Measurements from ENCODE around the gene NKG7. TPM values are rescaled to one million over a fixed set of nuclear protein-coding genes. Genes with fewer than 3 reads are reported as not detected.

Gene NKG7
- total RNA-seq, 1 donor, result not detected

GRCh38 chr19:51342631-51343569, 29.6 kb downstream of the NKG7 start:
- H3K4me3 ChIP-seq (ENCODE audit: low read depth, low read length), result no peak overlapping the region
- DNase-seq (ENCODE audit: low read depth), result no peak
- no peak for TF ChIP-seq CTCF (IDR thresholded peaks at IDR 0.05; ENCODE audit: insufficient read depth, low read length)

- no peak for DNase-seq (ENCODE audit: low read depth)
- no peak within 1 kb of the TSS for H3K4me3 ChIP-seq (ENCODE audit: low read depth, low read length)
- TF ChIP-seq CTCF (IDR thresholded peaks at IDR 0.05; ENCODE audit: insufficient read depth, low read length), result no peak
These were observed 30.4 kb downstream of the NKG7 start, which contains the start of gene VSIG10L for GRCh38 chr19:51341976-51342580. VSIG10L (minus strand) TSS chr19:51342139; CDS start chr19:51342124, 15 bp downstream.

GRCh38 chr19:51341066-51341465, 31.4 kb downstream of the NKG7 start:
- DNase-seq (ENCODE audit: low read depth), result no peak
- TF ChIP-seq CTCF (IDR thresholded peaks at IDR 0.05; ENCODE audit: insufficient read depth, low read length), result no peak
- no peak overlapping the region for H3K4me3 ChIP-seq (ENCODE audit: low read depth, low read length)

GRCh38 chr19:51339687-51340656, 32.5 kb downstream of the NKG7 start:
- DNase-seq (ENCODE audit: low read depth), result peak; percentile 93
- peak overlapping the region; percentile 74 for H3K4me3 ChIP-seq (ENCODE audit: low read depth, low read length)
- TF ChIP-seq CTCF (IDR thresholded peaks at IDR 0.05; ENCODE audit: insufficient read depth, low read length), result peak; percentile 1

- H3K4me3 ChIP-seq (ENCODE audit: low read depth, low read length), result peak overlapping the region; percentile 74
- peak; percentile 8 for TF ChIP-seq CTCF (IDR thresholded peaks at IDR 0.05; ENCODE audit: insufficient read depth, low read length)
- DNase-seq (ENCODE audit: low read depth), result no peak
These were observed 33.2 kb downstream of the NKG7 start for GRCh38 chr19:51339313-51339686.
